HG02870 (cell line): Measurements from ENCODE around the gene TLR8.
"Not testable (repeated sequence)": the region's sequence is repeated elsewhere in the genome, so short reads cannot be mapped to it uniquely, and the experiment has no call there.

Experiments
- ATAC-seq: cut with Tn5 transposase; IDR thresholded peaks from one replicate; pipeline ENCODE4 v1.9.1; 2021; ENCODE audit warnings: mild to moderate bottlenecking, moderate library complexity; ENCODE audit not compliant: unreplicated experiment

Gene TLR8

DNA sequence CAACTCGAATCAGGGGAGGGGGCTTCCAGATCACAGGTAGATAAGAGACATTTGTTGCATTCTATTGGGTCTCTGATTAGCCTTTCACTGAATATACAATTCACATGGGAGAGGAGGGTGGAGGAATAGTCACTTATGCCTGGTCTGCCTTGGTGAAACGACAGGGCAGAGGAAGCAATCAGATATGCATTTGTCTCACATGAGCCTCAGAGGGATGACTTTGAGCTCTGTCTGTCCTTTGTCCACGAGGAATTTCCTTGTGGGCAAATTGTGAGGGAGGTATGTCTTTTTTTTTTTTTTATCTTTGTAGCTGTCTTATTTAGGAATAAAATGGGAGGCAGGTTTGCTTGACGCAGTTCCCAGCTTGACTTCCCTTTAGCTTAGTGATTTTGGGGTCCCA, 40.0 kb downstream of the TLR8 start:
- ATAC-seq = no peak

DNA sequence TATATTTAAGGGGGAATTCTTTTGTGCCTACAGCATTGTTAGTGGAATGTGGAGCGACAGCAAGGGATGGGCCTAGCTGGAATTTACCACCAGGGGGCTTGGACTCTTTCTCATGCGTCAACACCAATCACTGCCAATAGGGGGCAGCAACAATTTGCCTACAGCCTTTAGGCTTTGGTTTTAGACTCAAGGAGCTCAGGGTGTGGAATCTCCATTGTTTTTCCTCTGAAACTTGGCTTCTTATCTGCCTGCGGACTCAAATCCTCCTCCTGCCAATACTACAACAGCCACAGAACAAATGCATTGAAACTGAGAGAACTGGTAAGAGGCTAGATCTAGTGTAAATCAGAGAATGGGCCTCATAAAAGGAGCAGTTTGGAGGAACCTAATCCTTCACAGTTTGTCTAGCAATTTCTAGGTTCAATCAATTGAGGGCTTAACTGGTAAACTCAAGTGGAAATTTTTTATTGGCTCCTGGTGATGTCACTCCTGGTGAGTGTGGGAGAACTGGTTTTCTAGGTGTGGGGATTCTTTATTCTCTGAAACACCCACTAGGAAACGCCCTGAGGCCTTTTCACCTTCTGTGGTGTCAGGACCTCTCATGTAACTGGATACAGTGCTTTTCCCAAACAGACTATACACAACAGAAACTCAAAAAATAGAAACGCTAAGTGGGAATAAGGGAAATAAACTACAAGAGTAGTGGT, 40.6 kb downstream of the TLR8 start:
- no peak for ATAC-seq

DNA sequence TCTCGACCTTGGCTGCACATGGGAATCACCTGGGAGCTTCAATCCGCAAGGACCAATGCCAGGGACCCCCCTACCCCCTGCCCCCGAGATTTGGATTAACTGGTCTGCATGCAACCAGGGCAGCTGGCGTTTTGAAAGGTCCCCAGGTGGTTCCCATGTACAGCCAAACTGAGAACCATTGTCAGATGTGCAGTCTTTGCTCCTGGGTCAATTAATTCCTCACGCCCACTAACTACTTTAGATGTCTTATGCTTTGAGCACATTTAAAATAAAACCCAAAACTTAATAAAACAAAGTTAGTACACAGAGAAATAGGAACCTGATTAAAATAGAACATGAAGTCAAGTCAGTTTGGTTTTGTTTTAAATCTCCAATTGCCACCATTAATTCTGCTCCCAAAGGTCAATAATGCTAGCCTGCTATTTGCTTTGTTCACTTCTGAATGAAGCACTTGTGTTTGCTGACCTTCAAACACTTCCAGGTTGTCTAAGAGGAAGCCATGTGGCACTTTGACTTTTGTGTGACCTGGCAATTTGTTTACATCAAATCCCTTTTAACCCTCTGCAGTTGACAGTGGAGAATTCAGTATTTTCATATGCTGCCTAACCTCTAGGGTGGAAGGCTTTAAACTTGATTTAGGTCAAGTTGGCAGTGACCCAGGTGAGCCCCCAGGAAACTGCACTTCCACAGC, 41.3 kb downstream of the TLR8 start:
- no peak for ATAC-seq

GRCh38 chrX:12948495-12948894, 42.1 kb downstream of the TLR8 start:
- no peak for ATAC-seq

- ATAC-seq = no peak
These were observed 42.9 kb downstream of the TLR8 start for GRCh38 chrX:12949205-12949926.

DNA sequence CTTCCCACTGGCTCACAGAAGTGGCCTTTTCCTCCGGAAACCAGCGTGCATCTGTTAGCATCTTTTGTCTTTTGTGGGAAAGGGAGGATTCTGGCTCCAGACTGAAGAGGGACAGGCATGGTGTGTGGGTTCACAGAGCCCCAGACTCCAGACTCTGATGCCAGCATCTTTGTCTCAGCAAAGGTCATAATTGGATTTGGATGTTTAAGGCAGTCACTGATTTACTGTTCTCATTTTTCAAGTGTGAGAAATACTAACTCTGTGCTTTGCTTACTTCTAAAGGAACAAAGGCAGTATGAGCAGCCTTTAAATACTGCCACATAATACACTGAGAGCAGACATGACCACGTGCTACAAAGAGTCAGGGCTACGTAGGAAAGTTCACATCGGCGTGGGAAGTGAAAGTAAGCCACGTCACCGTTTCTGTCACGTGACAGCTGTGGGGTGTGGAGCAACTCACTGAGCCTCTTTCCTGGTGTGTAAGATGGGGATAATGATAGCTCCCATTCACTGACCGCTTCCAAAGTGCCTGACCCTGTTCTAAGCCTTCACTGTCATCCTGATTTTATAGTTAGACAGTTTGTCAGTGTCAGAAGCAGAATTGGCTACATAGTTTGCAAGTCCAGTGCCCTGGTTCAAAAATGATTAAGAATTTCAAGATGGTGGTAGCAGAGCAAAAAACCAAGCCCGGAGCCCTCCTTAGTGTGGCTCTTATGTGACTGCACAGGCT, 43.7 kb downstream of the TLR8 start:
- ATAC-seq = peak; percentile 59

DNA sequence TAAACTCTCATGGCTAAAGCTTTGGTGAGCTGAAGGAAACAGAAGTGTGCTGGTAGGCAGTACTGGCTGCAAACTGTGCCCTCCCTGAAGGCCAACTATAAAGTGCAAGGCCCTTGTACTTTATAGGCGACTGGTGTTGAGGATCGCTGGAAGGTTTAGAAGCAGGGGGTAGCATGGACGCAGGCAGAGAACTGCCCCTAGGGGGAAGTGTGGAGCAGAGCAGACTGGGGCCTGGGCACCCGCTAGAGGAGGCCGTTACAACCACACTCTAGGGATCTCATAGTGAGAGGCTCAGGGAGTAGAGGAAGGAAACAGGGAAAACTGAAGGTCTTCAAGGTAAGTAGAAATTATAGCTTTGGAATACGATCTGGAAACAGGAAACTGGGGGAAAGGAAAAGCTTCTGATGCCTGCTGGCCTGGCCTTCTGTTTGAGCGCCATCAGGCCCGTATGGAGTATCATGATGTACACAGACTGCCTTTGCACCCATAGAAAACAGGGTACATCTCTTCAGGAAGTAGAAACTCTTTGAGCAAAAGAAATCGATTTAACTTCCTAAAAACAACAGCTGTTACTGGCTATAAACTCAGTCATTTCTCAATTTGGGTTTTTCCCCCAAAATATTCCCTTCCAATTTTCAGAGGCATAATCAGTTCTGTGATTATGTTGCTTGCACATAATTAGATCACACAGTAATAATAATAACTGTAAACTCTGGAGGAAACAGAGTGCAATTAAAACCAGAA, 44.6 kb downstream of the TLR8 start:
- peak; percentile 35 for ATAC-seq

- ATAC-seq = no peak
These were observed 45.2 kb downstream of the TLR8 start for GRCh38 chrX:12951595-12951975.

DNA sequence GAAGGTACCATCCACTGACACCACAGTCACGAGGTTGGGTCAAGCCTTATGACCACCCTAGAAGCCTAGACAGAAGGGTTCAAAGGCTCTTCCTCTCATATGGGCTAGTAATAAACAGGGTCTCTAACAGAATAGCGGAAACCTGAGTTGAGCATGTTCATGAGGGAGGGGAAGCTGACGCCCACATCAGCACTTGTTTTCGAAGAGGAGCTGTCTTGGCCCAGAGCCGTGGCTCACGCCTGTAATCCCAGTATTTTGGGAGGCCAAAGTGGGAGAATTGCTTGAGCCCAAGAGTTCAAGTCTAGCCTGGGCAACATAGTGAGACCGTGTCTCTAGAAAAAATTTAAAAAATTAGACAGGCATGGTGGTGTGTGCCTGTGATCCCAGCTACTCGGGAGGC, 47.0 kb downstream of the TLR8 start:
- no peak for ATAC-seq

DNA sequence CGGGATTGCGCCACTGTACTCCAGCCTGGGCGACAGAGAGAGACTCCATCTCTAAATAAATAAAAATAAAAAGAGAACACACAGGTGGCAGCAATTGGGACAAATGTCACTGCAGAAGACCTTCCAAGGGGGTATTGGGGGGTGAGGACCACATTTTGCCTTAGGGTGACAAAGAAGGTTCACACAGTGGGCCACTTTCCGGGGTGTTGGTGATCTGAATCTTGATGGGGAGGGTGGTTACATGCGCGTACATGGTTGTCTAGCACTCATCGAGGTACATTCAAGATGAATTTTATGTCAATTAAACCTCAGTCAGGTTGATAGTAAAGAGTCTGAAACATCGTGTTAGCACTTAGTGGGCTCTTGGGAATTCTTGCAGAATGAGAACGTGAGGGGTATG, 48.0 kb downstream of the TLR8 start:
- ATAC-seq = no peak

GRCh38 chrX:12954981-12955380, 48.6 kb downstream of the TLR8 start:
- no peak for ATAC-seq

DNA sequence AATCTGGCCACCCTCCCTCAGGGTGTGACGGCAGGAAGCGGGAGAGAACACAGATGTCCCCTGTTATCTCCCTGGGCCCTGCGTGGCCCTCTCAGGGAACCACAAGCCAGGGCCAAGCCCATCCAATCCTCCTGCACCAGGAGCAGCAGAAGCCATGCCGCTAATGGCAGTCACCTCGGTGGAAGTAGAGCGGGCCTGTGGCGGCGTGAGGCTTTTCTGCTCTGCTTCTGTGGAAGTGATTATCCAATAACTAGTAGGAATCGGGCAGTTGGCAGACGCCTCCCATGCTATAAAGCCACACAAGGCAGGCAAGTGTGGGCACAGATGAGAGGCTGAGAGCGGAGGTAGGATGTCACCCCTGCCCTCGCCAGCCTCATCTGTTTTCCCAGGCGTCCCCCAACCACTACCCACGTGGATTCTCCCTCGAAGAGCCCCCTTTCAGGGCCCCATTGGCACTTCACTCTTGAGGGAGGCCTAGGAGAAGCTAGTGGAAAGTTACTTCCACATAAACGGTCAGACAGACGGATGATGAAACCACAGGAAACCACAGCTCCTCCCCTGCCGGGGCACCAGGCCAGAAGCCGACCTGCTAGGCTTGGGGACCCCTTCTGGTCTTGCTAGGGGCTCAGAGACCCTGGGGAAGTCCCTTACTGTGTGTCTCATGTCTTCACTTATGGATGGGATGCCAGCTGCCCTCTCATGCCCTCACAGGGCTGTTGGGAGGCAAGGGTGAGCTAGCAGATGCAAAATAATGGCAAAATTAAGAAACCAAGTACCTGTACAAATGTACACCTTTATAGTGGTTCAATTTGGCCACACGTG, 49.7 kb downstream of the TLR8 start:
- ATAC-seq = peak; percentile 37

- ATAC-seq = peak; percentile 81
These were observed 50.5 kb downstream of the TLR8 start for GRCh38 chrX:12956704-12957534.

- ATAC-seq = no peak
These were observed 51.6 kb downstream of the TLR8 start for GRCh38 chrX:12958059-12958458.

DNA sequence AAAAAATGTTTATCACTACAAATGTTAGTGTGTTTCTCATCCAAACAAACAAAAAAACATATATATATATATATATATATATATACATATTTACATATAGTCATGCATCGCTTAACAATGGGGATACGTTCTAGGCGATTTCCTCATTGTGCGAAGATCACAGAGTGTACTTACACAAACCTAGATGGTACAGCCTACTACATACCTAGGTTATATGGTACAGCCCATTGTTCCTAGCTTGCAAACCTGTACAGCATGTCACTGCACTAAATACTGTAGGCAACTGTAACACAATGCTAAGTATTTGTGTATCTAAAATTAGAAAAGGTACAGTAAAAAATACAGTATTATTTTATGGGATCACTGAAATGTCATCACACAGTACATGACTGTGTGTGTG, 52.0 kb downstream of the TLR8 start:
- no peak for ATAC-seq

GRCh38 chrX:12961196-12961718, 54.8 kb downstream of the TLR8 start:
- no peak for ATAC-seq

GRCh38 chrX:12962041-12962504, 55.7 kb downstream of the TLR8 start:
- no peak for ATAC-seq

- ATAC-seq = not testable (repeated sequence)
These were observed 56.9 kb downstream of the TLR8 start for GRCh38 chrX:12963210-12963850.
